Natural killer cell treated with Interleukin-12 subunit alpha and Interleukin-12 subunit beta and Interleukin-15 and Interleukin-18, amount 100 ng/mL, for 72 hours (primary cell): Measurements from ENCODE around the gene FA2H. TPM values are rescaled to one million over a fixed set of nuclear protein-coding genes. Genes with fewer than 3 reads are reported as not detected.
"Not testable (repeated sequence)": the region's sequence is repeated elsewhere in the genome, so short reads cannot be mapped to it uniquely, and the experiment has no call there.

ENCODE experiments used
- ATAC-seq, 2 donors: fragments of 150-1000 bp; cut with Tn5 transposase in 1 of 2; sonication (Bioruptor Pico), chemical (Tn5 transposase) in 1 of 2; 2 replicates each; pipeline ENCODE4 v1.10.0; 2021
- DNase-seq: peaks from one replicate; pipeline ENCODE4 v3.0.0; 2022; ENCODE audit warnings: low spot score
- H3K27ac Mint-ChIP-seq, 2 donors: 1 replicate in 1 of 2; 2 replicates in 1 of 2; pipeline ENCODE4 v1.8.0; 2022; ENCODE audit warnings: mixed read lengths in 2 of 2, mild to moderate bottlenecking in 1 of 2, moderate library complexity in 1 of 2
- H3K27me3 Mint-ChIP-seq, 2 donors: 1 replicate in 1 of 2; 2 replicates in 1 of 2; pipeline ENCODE4 v1.8.0; 2022; ENCODE audit warnings: mixed read lengths in 2 of 2
- H3K36me3 Mint-ChIP-seq: one replicate; pipeline ENCODE4 v1.8.0; 2022; ENCODE audit warnings: mixed read lengths
- H3K4me1 Mint-ChIP-seq, 2 donors: 1 replicate in 1 of 2; 2 replicates in 1 of 2; pipeline ENCODE4 v1.8.0; 2022; ENCODE audit warnings: low read depth in 2 of 2, mixed read lengths in 2 of 2, mild to moderate bottlenecking in 1 of 2
- H3K4me3 Mint-ChIP-seq: one replicate; pipeline ENCODE4 v1.8.0; 2022; ENCODE audit warnings: mixed read lengths
- H3K9me3 Mint-ChIP-seq: 2 replicates; pipeline ENCODE4 v1.8.0; 2022; ENCODE audit warnings: mixed read lengths
- total RNA-seq, 2 donors: library from RNA; stranded (reverse); gene quantifications; one replicate each; pipeline ENCODE4 v1.2.3, GENCODE V29; 2022

The FA2H gene
- total RNA-seq, 2 donors from 2014 or later, result not detected

- H3K27me3 Mint-ChIP-seq, result no peaks in the 10 kb centered on the region
- peak; percentile 91 to 96 for ATAC-seq
- H3K9me3 Mint-ChIP-seq, result no peaks in the 10 kb centered on the region
- H3K4me1 Mint-ChIP-seq, result peaks cover 35 to 49% of the 10 kb centered on the region in 2 donors
- peak; percentile 83 for DNase-seq
- H3K27ac Mint-ChIP-seq, result peak overlapping the region; percentile 71 to 91
- peaks cover 12% of the 10 kb centered on the region for H3K36me3 Mint-ChIP-seq
- peak overlapping the region; percentile 94 for H3K4me3 Mint-ChIP-seq
These were observed 78.9 kb downstream of the FA2H start for GRCh38 chr16:74695450-74696422.

GRCh38 chr16:74691093-74691855, 83.3 kb downstream of the FA2H start:
- Mint-ChIP-seq H3K27ac (peak overlapping the region in 1 of 2 donors; percentile 67), H3K9me3 (no peaks in the 10 kb centered on the region), H3K36me3 (peaks cover 24% of the 10 kb centered on the region), H3K4me1 (peaks cover 11 to 14% of the 10 kb centered on the region in 2 donors), H3K27me3 (no peaks in the 10 kb centered on the region), H3K4me3 (no peak overlapping the region)
- DNase-seq, result no peak
- no peak for ATAC-seq

GRCh38 chr16:74682556-74682955, 92.1 kb downstream of the FA2H start:
- Mint-ChIP-seq H3K4me1 (no peaks in the 10 kb centered on the region), H3K27ac (no peak overlapping the region), H3K27me3 (no peaks in the 10 kb centered on the region), H3K36me3 (no peaks in the 10 kb centered on the region), H3K4me3 (no peak overlapping the region), H3K9me3 (no peaks in the 10 kb centered on the region)
- ATAC-seq, result no peak
- DNase-seq, result no peak

GRCh38 chr16:74680681-74681080, 93.9 kb downstream of the FA2H start:
- H3K36me3 Mint-ChIP-seq, result no peaks in the 10 kb centered on the region
- H3K27me3 Mint-ChIP-seq, result no peaks in the 10 kb centered on the region
- no peak overlapping the region for H3K27ac Mint-ChIP-seq
- DNase-seq (no peak), ATAC-seq (no peak)
- H3K4me3 Mint-ChIP-seq, result no peak overlapping the region
- no peaks in the 10 kb centered on the region for H3K9me3 Mint-ChIP-seq
- no peaks in the 10 kb centered on the region for H3K4me1 Mint-ChIP-seq

GRCh38 chr16:74679983-74680382, 94.6 kb downstream of the FA2H start:
- Mint-ChIP-seq H3K9me3 (no peaks in the 10 kb centered on the region), H3K4me3 (no peak overlapping the region), H3K36me3 (no peaks in the 10 kb centered on the region), H3K27ac (peak overlapping the region in 1 of 2 donors; percentile 39), H3K27me3 (no peaks in the 10 kb centered on the region), H3K4me1 (no peaks in the 10 kb centered on the region)
- no peak for ATAC-seq
- no peak for DNase-seq

- no peak for ATAC-seq
- Mint-ChIP-seq H3K36me3 (peaks cover 5% of the 10 kb centered on the region), H3K9me3 (no peaks in the 10 kb centered on the region), H3K4me3 (no peak overlapping the region), H3K4me1 (no peaks in the 10 kb centered on the region), H3K27ac (no peak overlapping the region), H3K27me3 (no peaks in the 10 kb centered on the region)
- DNase-seq, result no peak
These were observed 96.8 kb downstream of the FA2H start for GRCh38 chr16:74677868-74678267.

- H3K27me3 Mint-ChIP-seq, result no peaks in the 10 kb centered on the region
- ATAC-seq (no peak), DNase-seq (no peak)
- no peak overlapping the region for H3K4me3 Mint-ChIP-seq
- H3K36me3 Mint-ChIP-seq, result peaks cover 12% of the 10 kb centered on the region
- no peaks in the 10 kb centered on the region for H3K9me3 Mint-ChIP-seq
- H3K4me1 Mint-ChIP-seq, result peaks cover 0 to 2% of the 10 kb centered on the region in 2 donors
- peak overlapping the region in 1 of 2 donors; percentile 0 for H3K27ac Mint-ChIP-seq
These were observed 100.7 kb downstream of the FA2H start for GRCh38 chr16:74673876-74674275.

GRCh38 chr16:74668877-74669276, 105.7 kb downstream of the FA2H start:
- H3K27ac Mint-ChIP-seq, ATAC-seq, H3K9me3 Mint-ChIP-seq, H3K27me3 Mint-ChIP-seq, DNase-seq: not testable (repeated sequence)
- peaks cover 15% of the 10 kb centered on the region in 2 donors for H3K4me1 Mint-ChIP-seq
- H3K4me3 Mint-ChIP-seq, result peak overlapping the region; percentile 24
- H3K36me3 Mint-ChIP-seq, result peaks cover 17% of the 10 kb centered on the region

GRCh38 chr16:74667255-74667700, 107.3 kb downstream of the FA2H start:
- Mint-ChIP-seq H3K36me3 (peaks cover 24% of the 10 kb centered on the region), H3K27ac (peak overlapping the region; percentile 82 to 87), H3K4me1 (peaks cover 24 to 26% of the 10 kb centered on the region in 2 donors), H3K27me3 (no peaks in the 10 kb centered on the region), H3K9me3 (no peaks in the 10 kb centered on the region), H3K4me3 (peak overlapping the region; percentile 87)
- DNase-seq (no peak), ATAC-seq (no peak)

GRCh38 chr16:74666425-74667254, 108.0 kb downstream of the FA2H start, which contains the start of gene RFWD3:
Gene RFWD3, minus strand, starts transcription at chr16:74666877. Its CDS starts 5,428 bp downstream, at chr16:74661449.
- H3K4me1 Mint-ChIP-seq, result peaks cover 26 to 29% of the 10 kb centered on the region in 2 donors
- no peaks in the 10 kb centered on the region for H3K27me3 Mint-ChIP-seq

GRCh38 chr16:74666010-74666421, 108.6 kb downstream of the FA2H start:
- no peak for DNase-seq
- H3K4me1 Mint-ChIP-seq, result peaks cover 27 to 30% of the 10 kb centered on the region in 2 donors
- H3K27me3 Mint-ChIP-seq, result no peaks in the 10 kb centered on the region
- peaks cover 22% of the 10 kb centered on the region for H3K36me3 Mint-ChIP-seq
- no peak for ATAC-seq
- H3K9me3 Mint-ChIP-seq, result no peaks in the 10 kb centered on the region
- H3K4me3 Mint-ChIP-seq, result peak overlapping the region; percentile 87
- H3K27ac Mint-ChIP-seq, result peak overlapping the region; percentile 82 to 87

More at GRCh38 chr16:74666425-74667254, 108.0 kb downstream of the FA2H start, which contains the start of gene RFWD3:
- Mint-ChIP-seq H3K4me3 (peak within 1 kb of the TSS; percentile 87), H3K36me3 (peaks cover 22% of the 10 kb centered on the region), H3K27ac (peak within 1 kb of the TSS; percentile 82 to 87), H3K9me3 (no peaks in the 10 kb centered on the region)
- DNase-seq, result peak; percentile 99
- peak; percentile 100 for ATAC-seq
